NCI-H2171 treated with DMSO at 0.1 percent for 48 hours (cell line): ENCODE measurements around the gene MAP10.

Experiments used
- DNase-seq: peaks from one replicate; lab custom pipeline; 2025; lab: John Stamatoyannopoulos, UW

MAP10 gene

GRCh38 chr1:232854798-232855159 lies 49.6 kb downstream of the MAP10 start:
- no peak for DNase-seq

GRCh38 chr1:232856541-232856940 lies 51.3 kb downstream of the MAP10 start:
- no peak for DNase-seq
